A673 (cell line): ENCODE data around the gene CTNNA2. TPM values are rescaled to one million over a fixed set of nuclear protein-coding genes. Genes with fewer than 3 reads are reported as not detected.

Source experiments
- BruUV-seq: library from RNA; stranded (reverse); fragments of 400-500 nt; replicated peaks from 2 replicates; lab custom pipeline; 2021; lab: Mats Ljungman, UMichigan
- CTCF ChIA-PET: fragments of 300-600 bp; sonication (Branson Sonifier 250); formaldehyde crosslinking; loops from one replicate; lab custom pipeline; 2022; ENCODE audit warnings: antibody characterized with exemption; lab: Charles Lee
- POLR2A ChIA-PET: fragments of 300-600 bp; sonication (Branson Sonifier 250); formaldehyde crosslinking; loops from one replicate; lab custom pipeline; 2022; ENCODE audit warnings: antibody characterized with exemption; ENCODE audit not compliant: low non-redundant PET; lab: Charles Lee
- DNase-seq: peaks from one replicate; pipeline ENCODE4 v3.0.0-alpha.2; 2015; ENCODE audit warnings: low spot score
- H3K27ac ChIP-seq: fragments of 200-600 bp; sonication (generic); 2 replicates; pipeline ENCODE4 v1.5.1; 2016; ENCODE audit warnings: mixed run types, low read depth, mild to moderate bottlenecking, mixed read lengths, antibody characterized with exemption, low read length; ENCODE audit not compliant: poor library complexity, severe bottlenecking
- H3K27me3 ChIP-seq: fragments of 200-600 bp; sonication (generic); replicated peaks from 2 replicates; pipeline ENCODE4 v1.6.1; 2017; ENCODE audit warnings: mixed run types, low read depth, mild to moderate bottlenecking, mixed read lengths, antibody characterized with exemption, low read length; ENCODE audit not compliant: insufficient read depth, poor library complexity
- H3K36me3 ChIP-seq: fragments of 200-600 bp; sonication (generic); 2 replicates; pipeline ENCODE4 v1.6.1; 2016; ENCODE audit warnings: mixed run types, mild to moderate bottlenecking, mixed read lengths, antibody characterized with exemption, low read length; ENCODE audit not compliant: insufficient read depth, poor library complexity, severe bottlenecking
- H3K4me1 ChIP-seq: fragments of 200-600 bp; sonication (generic); 2 replicates; pipeline ENCODE4 v1.6.1; 2017; ENCODE audit warnings: mixed run types, mild to moderate bottlenecking, mixed read lengths, antibody characterized with exemption, low read length; ENCODE audit not compliant: insufficient read depth, poor library complexity, severe bottlenecking
- H3K4me3 ChIP-seq: fragments of 200-600 bp; sonication (generic); 2 replicates; pipeline ENCODE4 v1.5.1; 2016; ENCODE audit warnings: low read depth, mixed run types, mild to moderate bottlenecking, mixed read lengths, low read length; ENCODE audit not compliant: poor library complexity, severe bottlenecking
- H3K9me3 ChIP-seq: fragments of 200-600 bp; sonication (generic); 2 replicates; pipeline ENCODE4 v1.6.1; 2016; ENCODE audit warnings: mixed run types, low read depth, mild to moderate bottlenecking, mixed read lengths, antibody characterized with exemption, low read length; ENCODE audit not compliant: poor library complexity, severe bottlenecking
- CTCF ChIP-seq: fragments of 300-800, 200-600 bp; sonication (generic); conservative IDR thresholded peaks from 2 replicates; pipeline ENCODE4 v1.5.1; 2017; ENCODE audit warnings: low read depth, mild to moderate bottlenecking, antibody characterized with exemption, low read length, moderate library complexity, mixed read lengths
- EZH2 ChIP-seq: fragments of 200-600 bp; sonication (generic); IDR thresholded peaks from 2 replicates; pipeline ENCODE4 v1.6.1; 2017; ENCODE audit warnings: borderline replicate concordance, low read depth, mild to moderate bottlenecking, mixed read lengths, antibody characterized with exemption, low read length; ENCODE audit not compliant: poor library complexity, severe bottlenecking
- intact Hi-C: fragments of 100-400 bp; cut with micrococcal nuclease; formaldehyde crosslinking; loops from one replicate; pipeline ENCODE4 v1.10.0; 2022; ENCODE audit not compliant: unreplicated experiment
- total RNA-seq: library from RNA; stranded (reverse); gene quantifications from 2 replicates; pipeline ENCODE4 v1.2.3, GENCODE V29; 2021

The CTNNA2 gene
- total RNA-seq, 1 experiment from 2014 or later = not detected

GRCh38 chr2:79640001-79640400 is 127.2 kb downstream of the CTNNA2 start:
- H3K36me3 ChIP-seq = no peaks in the 10 kb centered on the region
- no peaks in the 10 kb centered on the region for H3K27me3 ChIP-seq
- DNase-seq = no peak
- CTCF ChIA-PET = no interaction called here
- intact Hi-C loops = no loop called here
- H3K9me3 ChIP-seq = no peaks in the 10 kb centered on the region
- no peak overlapping the region for H3K4me3 ChIP-seq
- no peaks in the 10 kb centered on the region for H3K4me1 ChIP-seq
- no peak overlapping the region for H3K27ac ChIP-seq
- no TSS peak for BruUV-seq
- POLR2A ChIA-PET = no interaction called here
- no peak for TF ChIP-seq EZH2
- no peak for TF ChIP-seq CTCF

- Histone ChIP-seq H3K36me3 (no peaks in the 10 kb centered on the region), H3K4me3 (no peak overlapping the region), H3K27ac (no peak overlapping the region), H3K27me3 (no peaks in the 10 kb centered on the region), H3K9me3 (no peaks in the 10 kb centered on the region), H3K4me1 (no peaks in the 10 kb centered on the region)
- no peak for DNase-seq
- ChIA-PET POLR2A (no interaction called here), CTCF (no interaction called here)
- intact Hi-C loops = no loop called here
- BruUV-seq = no TSS peak
- TF ChIP-seq CTCF (no peak), EZH2 (no peak)
Measured at GRCh38 chr2:79649531-79649930, 136.7 kb downstream of the CTNNA2 start.

- Histone ChIP-seq H3K27ac (no peak overlapping the region), H3K27me3 (no peaks in the 10 kb centered on the region), H3K9me3 (no peaks in the 10 kb centered on the region), H3K36me3 (no peaks in the 10 kb centered on the region), H3K4me3 (no peak overlapping the region), H3K4me1 (no peaks in the 10 kb centered on the region)
- TF ChIP-seq EZH2 (no peak), CTCF (no peak)
- ChIA-PET CTCF (no interaction called here), POLR2A (no interaction called here)
- no peak for DNase-seq
- intact Hi-C loops = loop anchor here (10.0 kb wide), 1 partner anchor 194 kb away; no protein-coding TSS in a partner anchor
- BruUV-seq = no TSS peak
Measured at GRCh38 chr2:79660557-79660956, 147.7 kb downstream of the CTNNA2 start.
